8988T (cell line): Measurements from ENCODE around the gene EXD3.

Source experiments
- DNase-seq: peaks from one replicate; pipeline ENCODE4 v3.0.0; 2011

The EXD3 gene, protein sequence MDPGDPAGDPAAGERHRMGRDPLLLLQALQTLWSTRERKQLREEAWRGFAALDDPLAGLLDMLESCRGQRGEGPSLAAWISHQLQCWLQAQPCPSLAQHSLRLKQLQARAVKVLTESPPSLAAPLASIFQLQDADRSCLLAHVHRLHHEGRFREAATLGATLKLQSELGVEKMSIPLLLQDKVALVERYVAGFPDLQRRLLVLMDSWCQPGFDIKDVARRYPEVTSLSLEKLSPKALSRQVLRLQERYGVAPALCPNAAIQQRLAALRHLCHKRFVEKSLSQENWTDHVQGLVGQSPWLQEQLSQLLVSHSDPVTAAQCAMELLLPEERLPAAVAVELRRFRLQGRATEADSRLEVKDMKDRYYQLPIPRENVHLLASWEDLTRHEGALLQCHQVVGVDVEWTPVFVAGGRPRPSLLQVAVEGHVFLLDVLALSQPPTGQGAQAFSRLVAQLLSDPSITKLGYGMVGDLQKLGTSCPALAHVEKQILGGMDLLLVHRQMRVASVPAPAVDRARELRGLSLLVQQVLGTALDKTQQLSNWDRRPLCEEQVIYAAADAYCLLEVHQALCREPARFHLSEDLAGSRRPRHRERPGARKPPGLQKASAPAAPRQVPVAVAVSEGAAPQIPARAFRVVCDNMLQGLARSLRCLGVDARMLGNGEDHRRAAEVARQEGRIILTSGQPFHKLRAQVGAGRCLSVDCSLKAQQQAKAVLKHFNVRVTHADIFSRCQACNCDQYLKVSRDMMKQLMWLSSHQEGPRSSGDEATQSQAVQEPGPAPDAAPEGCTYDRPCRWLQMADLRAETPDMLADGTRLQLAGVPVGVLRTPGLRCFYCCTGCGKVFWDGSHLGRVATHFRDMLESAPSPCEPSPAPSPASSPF

GRCh38 chr9:137422604-137423513, at the start of gene EXD3, which contains the start of gene NOXA1:
EXD3 (minus strand) TSS chr9:137423162; CDS start chr9:137395357, 27,805 bp downstream.
NOXA1 (plus strand) TSS chr9:137423393; CDS start chr9:137423530, 137 bp downstream.
- DNase-seq: peak; percentile 83

DNA sequence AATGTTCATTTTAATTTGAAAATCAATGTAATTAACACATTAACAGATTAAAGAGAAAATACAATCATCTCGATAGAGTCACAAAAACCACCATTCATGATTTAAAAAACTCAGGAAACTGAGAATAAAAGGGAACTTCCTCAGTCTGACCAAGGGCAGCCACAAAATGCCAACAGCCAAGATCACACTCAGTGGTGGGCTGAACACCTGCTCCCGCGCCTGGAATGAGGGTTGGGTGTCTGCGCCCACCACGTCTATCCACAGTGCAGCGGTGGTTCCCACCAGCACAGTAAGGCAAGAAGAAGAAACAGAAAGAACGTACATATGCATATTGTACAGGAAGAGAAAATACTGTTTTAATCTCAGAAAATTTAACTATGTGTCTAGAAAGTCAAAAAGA, 47.8 kb upstream of the EXD3 start:
- no peak for DNase-seq

DNA sequence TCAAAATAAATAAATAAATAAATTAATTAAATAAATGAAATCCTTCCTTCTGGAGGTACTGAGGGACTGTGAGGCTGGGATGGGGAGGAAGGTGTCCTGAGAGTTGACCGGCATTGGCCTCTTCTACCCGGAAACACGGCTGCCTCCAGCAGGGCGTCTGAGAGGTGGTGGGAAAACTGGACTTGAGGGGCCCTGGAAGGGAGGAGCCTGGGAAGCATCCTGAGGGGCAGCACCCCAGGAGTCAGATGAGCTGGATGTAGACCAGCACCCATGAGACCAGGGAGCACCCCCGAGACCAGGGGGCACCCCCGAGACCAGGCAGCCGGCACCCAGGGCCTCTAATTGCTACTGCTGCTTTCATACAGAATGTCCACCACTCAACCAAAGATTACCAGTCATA, 44.9 kb upstream of the EXD3 start:
- DNase-seq: no peak

GRCh38 chr9:137467161-137467581, 44.2 kb upstream of the EXD3 start:
- no peak for DNase-seq

- DNase-seq: peak; percentile 3
Measured at GRCh38 chr9:137466389-137467085, 43.6 kb upstream of the EXD3 start.

DNA sequence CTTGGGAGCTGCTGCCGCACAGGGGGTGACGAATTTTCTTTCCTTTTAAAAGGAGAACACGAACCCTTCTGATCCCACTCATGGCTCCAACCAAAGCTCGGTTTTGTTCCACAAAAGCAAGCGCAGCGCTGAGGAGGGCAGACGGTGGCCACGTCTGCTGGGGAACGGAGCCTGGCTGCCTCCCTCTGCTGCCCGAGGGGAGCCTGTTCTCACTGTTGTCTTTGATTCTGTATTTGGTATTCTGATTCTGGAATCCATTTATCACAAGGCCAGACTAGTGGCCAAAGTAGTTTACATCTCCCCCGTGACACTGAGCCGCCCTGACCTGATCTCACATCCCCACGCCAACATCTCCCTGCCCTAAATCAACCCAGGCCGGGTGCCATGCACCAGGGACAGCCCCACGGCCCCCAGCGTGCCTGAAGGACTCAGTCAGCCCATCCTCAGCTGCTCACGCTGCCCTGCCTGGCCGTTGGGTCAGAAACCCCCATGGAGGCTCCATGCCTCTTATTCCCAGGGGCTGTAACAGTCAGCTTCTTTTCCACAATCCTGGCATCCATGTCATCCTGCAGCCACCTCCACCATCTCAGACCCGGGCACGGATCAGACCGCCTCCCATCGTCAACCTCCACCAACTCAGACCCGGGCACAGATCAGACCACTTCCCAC, 42.9 kb upstream of the EXD3 start:
- DNase-seq: peak; percentile 18

DNA sequence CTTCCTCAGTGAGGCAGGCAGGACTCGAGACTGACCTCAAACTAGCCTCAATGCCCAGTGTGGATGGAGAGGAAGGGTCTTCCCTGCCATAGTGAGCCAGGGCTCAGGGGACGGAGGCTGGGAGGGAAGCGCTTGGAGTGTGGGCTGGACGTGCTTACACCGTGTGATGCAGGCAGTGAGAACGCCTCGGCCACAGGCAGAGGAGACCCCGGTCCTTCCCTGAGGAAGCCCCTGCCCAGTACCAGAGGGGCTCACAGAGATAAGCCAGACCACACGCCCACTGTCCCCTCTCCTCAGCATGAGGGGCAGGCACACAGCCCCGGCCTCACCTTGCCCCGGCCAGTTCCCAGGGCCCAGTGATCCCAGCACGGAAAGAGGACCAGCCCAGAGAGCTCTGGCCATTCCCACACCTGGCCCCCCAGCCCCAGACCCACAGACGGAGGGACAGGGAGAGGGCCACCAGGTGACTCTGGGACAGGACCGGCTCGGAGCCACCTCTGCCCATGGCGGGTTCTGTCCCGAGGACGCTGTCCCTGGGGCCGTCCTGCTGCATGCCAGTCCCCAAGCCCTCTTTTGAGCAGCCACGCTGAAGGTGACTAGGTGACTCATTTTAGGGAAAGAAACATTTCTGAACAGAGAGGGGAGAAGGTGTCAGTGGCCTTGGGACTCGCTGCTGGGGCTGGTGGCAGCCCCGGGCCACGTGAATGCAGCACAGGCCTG, 42.2 kb upstream of the EXD3 start:
- DNase-seq: no peak

GRCh38 chr9:137464291-137464999, 41.5 kb upstream of the EXD3 start:
- DNase-seq: peak; percentile 7

DNA sequence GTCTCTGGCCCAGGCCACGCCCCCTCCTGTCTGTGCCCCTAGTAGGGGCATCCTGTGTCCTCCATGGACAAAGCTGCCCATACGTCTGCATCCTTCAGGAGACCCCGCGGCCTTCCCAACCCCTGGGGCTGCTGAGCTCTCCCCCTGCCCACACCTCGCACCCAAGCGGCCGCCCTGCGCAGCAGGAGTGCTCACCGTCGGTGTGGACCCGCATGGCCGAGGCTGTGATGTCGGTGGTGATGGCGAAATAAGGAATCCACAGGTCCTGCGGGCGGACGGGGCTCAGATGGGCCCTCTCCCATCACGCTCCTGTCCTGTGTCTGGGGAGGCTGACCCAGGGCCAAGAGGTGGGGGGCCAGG, 40.9 kb upstream of the EXD3 start:
- peak; percentile 10 for DNase-seq

DNA sequence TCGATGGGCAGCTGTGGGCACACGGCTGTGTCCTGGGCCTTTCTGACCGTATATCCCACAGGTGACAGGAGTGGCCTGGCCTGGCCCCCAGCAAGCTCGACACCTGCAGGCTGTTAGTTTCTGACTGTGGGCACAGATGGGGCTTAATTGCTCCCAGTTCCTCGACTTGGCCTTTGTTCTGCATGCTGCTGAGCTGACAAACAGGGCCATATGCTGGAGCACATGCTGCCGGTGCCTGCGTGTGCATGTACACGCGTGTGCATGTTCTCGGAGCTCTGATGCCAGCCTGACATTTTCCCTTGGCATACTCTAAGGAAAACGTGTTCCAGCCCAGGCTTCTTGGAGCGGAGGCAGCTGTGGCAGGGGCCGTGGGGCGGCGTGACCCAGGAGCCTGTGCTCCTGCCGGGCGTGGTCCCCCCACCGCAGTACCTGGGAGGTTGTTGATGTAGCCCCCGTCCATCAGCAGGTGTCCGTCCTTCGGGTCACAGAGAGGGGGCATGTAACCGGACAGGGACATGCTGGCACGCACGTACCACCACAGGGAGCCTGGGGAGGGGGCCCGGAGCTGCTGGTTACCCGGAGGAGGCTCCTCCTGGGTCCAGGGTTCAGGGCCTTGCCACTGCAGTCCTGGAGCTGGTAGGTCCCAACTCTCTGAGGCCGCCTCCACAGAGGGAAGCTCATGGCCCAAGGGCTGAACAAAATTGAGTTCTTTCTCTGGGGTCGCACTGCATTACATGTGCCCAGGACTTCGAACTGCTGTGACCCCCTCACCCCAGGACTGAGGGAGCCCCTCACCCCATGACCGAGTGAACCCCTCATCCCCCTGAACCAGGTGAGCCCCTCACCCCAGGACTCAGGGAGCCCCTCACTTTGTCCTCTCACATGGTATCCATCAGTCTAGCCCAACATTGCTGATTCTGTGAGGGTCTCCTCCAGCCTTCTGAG, 40.3 kb upstream of the EXD3 start:
- peak; percentile 21 for DNase-seq

DNA sequence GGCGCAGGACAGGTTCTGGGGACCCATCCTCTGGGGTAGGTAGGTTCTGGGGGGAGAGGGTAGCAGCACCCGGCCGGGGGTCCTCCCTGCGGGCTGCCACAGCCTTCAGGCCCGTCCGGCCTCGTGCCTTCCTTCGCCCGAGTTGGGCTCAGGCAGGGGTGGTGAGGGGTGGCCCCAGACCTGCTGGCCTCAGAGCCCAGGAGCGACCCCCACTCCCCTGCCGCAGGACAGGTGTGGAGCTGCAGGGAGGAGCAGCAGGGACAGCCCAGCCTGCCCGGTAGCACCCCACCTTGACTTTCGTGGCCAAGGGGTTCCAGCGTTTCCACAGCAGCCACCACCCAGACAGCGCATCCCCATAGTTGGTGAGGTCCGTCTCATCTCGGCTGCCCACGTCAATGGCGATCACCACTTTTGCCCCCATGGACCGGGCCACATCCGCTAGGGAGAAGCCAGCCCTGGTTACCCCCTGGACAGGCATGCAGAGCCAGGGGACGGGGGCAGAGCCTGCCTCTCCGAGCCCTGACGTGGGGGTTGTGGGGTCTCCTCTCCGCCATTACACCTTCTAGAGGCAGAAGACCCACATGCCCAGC, 39.5 kb upstream of the EXD3 start:
- peak; percentile 26 for DNase-seq

GRCh38 chr9:137461663-137462395, 38.9 kb upstream of the EXD3 start:
- DNase-seq: peak; percentile 51

GRCh38 chr9:137461316-137461662, 38.3 kb upstream of the EXD3 start:
- DNase-seq: no peak

DNA sequence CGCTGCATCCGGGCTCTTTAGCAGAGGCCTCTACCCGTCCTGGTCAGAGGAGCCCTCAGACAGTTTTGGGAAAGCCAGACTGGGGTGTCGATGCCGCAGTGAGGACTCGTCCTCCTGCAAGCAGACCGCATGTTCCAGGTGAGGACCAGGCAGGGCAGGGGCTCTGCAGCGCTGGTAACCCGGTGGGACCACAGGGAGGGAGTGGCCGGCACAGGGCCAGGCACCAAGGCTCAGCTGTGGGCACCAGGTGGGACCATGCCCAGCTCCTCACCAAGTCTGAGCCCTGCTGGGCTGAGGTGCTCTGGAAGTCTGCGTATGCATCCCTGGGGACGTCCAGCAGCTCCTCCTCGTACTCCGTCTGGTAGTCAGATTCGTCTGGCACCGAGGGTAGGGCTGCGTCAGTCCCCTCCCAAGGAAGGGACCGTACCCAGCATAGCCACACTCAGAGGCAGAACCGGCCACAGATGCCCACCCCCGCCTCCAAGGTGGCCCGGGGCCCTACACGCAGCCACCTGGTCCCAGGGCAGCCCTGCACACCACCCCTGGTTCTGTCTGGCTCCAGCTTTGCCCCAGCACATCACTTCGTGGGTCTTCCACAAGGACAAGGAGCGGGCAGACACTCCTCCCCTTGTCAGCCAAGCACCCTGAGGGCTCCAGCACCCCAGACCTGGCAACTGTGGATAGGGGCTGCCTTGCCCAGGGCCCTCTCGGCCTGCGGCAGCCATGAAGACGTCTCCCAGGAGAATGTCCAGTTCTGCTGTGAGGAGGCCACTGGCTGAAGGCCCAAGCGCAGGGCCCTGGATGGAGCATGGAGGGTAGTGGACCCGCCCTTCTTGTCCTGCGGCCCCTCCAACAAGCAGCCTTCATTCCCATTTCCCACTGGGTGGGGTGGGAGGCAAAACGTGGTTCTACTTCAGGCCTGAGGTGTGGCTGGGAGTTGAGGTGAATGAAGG, 37.7 kb upstream of the EXD3 start:
- peak; percentile 32 for DNase-seq

GRCh38 chr9:137459601-137460362, 36.8 kb upstream of the EXD3 start:
- DNase-seq: no peak

DNA sequence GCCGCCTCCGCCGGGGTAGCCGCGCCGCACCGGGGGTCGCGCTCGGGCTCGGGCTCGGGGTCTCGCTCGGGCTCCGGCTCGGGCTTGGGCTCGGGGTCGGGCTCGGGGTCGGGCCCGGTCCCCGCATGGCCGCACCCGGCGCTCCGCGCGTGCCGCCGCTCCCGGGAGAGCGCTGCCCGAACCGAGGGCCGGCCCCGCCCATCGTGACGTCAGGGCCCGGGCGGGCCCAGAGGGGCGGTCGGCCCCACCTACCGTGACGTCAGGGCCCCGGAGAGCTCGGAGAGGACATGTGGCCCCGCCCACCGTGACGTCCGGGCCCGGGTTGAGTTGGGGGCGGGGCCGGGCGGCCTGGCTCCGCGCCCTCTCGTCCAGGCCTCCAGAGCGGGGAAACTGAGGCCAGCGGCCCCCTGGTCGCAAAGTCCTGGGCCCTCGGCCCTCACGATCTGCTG, 36.2 kb upstream of the EXD3 start, which contains the start of gene NSMF:
Gene NSMF (minus strand): TSS at position 183 of the 449 bp plus-strand sequence. CDS start 232 bp downstream, outside the sequence.
- peak; percentile 100 for DNase-seq
